ACC112 (cell line): ENCODE data around the gene CLCA1.

Source experiments
- H2AFZ ChIP-seq: fragments of 200-600 bp; sonication (generic); one replicate; pipeline ENCODE4 v1.6.0; 2017; ENCODE audit warnings: antibody characterized with exemption, low read length; ENCODE audit not compliant: unreplicated experiment
- H3K27ac ChIP-seq: fragments of 200-600 bp; sonication (generic); 2 replicates; pipeline ENCODE4 v1.5.1; 2014; ENCODE audit warnings: low read depth, mild to moderate bottlenecking, antibody characterized with exemption, low read length, moderate library complexity
- H3K27me3 ChIP-seq: fragments of 200-600 bp; sonication (generic); 2 replicates; pipeline ENCODE4 v1.6.1; 2014; ENCODE audit warnings: mild to moderate bottlenecking, antibody characterized with exemption, low read length, moderate library complexity, mixed read lengths; ENCODE audit not compliant: insufficient read depth
- H3K36me3 ChIP-seq: fragments of 200-600 bp; sonication (generic); 2 replicates; pipeline ENCODE4 v1.6.1; 2016; ENCODE audit warnings: mild to moderate bottlenecking, antibody characterized with exemption, low read length, moderate library complexity, mixed read lengths; ENCODE audit not compliant: insufficient read depth
- H3K4me1 ChIP-seq: fragments of 200-600 bp; sonication (generic); one replicate; pipeline ENCODE4 v1.6.1; 2016; ENCODE audit warnings: low read length, mixed read lengths; ENCODE audit not compliant: insufficient read depth, unreplicated experiment, control insufficient read depth
- H3K4me3 ChIP-seq: fragments of 200-600 bp; sonication (generic); 2 replicates; pipeline ENCODE4 v1.5.1; 2014; ENCODE audit warnings: mild to moderate bottlenecking, low read depth, low read length
- H3K79me2 ChIP-seq: fragments of 200-600 bp; sonication (generic); one replicate; pipeline ENCODE4 v1.6.0; 2016; ENCODE audit warnings: low read length; ENCODE audit not compliant: control insufficient read depth, unreplicated experiment, insufficient read depth

The CLCA1 gene

GRCh38 chr1:86461482-86461881 lies 7.2 kb upstream of the CLCA1 start:
- no peak overlapping the region for H2AFZ ChIP-seq
- H3K27ac ChIP-seq, result no peak overlapping the region
- no peaks in the 10 kb centered on the region for H3K27me3 ChIP-seq

GRCh38 chr1:86464819-86465218 lies 3.9 kb upstream of the CLCA1 start:
- no peaks in the 10 kb centered on the region for H3K36me3 ChIP-seq
- no peaks in the 10 kb centered on the region for H3K79me2 ChIP-seq
- H3K4me3 ChIP-seq, result no peak overlapping the region
- H3K27ac ChIP-seq, result no peak overlapping the region
- H3K4me1 ChIP-seq, result no peaks in the 10 kb centered on the region
- H2AFZ ChIP-seq, result no peak overlapping the region
- no peaks in the 10 kb centered on the region for H3K27me3 ChIP-seq

More at GRCh38 chr1:86461482-86461881, 7.2 kb upstream of the CLCA1 start:
- Histone ChIP-seq H3K79me2 (no peaks in the 10 kb centered on the region), H3K36me3 (no peaks in the 10 kb centered on the region), H3K4me1 (no peaks in the 10 kb centered on the region), H3K4me3 (no peak overlapping the region)

DNA sequence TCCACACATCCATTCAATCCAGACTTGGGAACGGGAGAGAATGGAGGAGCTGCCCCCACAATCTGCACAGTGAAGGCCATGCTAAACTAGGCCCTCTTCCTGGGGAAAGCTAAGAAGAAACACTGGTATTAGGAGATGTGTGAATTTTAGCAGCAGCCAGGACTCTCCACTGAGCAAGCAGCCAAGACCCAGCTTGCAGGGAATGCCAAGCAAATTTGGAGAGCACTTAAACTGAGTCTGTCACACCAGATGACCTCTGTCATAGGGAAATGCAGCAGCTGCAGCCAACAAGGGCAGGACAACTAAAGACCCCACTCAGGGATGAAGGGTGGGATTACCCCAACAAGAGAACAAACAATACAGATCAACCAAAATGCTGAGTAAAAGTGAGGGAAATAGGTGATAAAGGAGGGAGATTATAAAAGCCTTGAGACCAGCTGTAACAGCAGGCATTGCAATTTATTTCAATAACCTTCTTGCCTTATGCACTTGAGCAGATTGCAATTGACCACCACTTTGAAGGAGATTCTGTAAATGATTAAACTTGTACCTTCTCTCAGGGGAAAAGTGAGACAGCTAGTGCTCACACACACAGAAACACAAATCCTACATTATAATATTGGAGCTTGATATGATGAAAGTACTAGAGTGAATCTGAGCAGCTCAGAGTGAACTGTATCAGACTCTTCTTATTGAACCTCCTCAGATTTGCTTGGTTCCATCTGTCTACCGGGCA lies 2.5 kb upstream of the CLCA1 start:
- Histone ChIP-seq H3K4me1 (no peaks in the 10 kb centered on the region), H2AFZ (no peak overlapping the region), H3K79me2 (no peaks in the 10 kb centered on the region), H3K4me3 (no peak overlapping the region), H3K36me3 (no peaks in the 10 kb centered on the region), H3K27ac (no peak overlapping the region), H3K27me3 (no peaks in the 10 kb centered on the region)

GRCh38 chr1:86466986-86467385 lies 1.7 kb upstream of the CLCA1 start:
- H2AFZ ChIP-seq, result no peak overlapping the region

GRCh38 chr1:86470859-86471258 lies 2.1 kb downstream of the CLCA1 start:
- Histone ChIP-seq H3K27ac (no peak overlapping the region), H3K27me3 (no peaks in the 10 kb centered on the region), H2AFZ (no peak overlapping the region), H3K36me3 (no peaks in the 10 kb centered on the region), H3K4me3 (no peak overlapping the region), H3K4me1 (no peaks in the 10 kb centered on the region), H3K79me2 (no peaks in the 10 kb centered on the region)

More at GRCh38 chr1:86466986-86467385, 1.7 kb upstream of the CLCA1 start:
- no peak overlapping the region for H3K27ac ChIP-seq
- no peaks in the 10 kb centered on the region for H3K4me1 ChIP-seq
- no peak overlapping the region for H3K4me3 ChIP-seq
- H3K79me2 ChIP-seq, result no peaks in the 10 kb centered on the region
- no peaks in the 10 kb centered on the region for H3K36me3 ChIP-seq
- H3K27me3 ChIP-seq, result no peaks in the 10 kb centered on the region

GRCh38 chr1:86471291-86471690 lies 2.6 kb downstream of the CLCA1 start:
- Histone ChIP-seq H3K4me1 (no peaks in the 10 kb centered on the region), H2AFZ (no peak overlapping the region), H3K36me3 (no peaks in the 10 kb centered on the region), H3K4me3 (no peak overlapping the region), H3K27me3 (no peaks in the 10 kb centered on the region), H3K27ac (no peak overlapping the region), H3K79me2 (no peaks in the 10 kb centered on the region)

GRCh38 chr1:86472152-86472551 lies 3.4 kb downstream of the CLCA1 start:
- H2AFZ ChIP-seq, result no peak overlapping the region
- H3K79me2 ChIP-seq, result no peaks in the 10 kb centered on the region
- H3K4me3 ChIP-seq, result no peak overlapping the region
- no peaks in the 10 kb centered on the region for H3K4me1 ChIP-seq
- H3K27ac ChIP-seq, result no peak overlapping the region
- H3K27me3 ChIP-seq, result no peaks in the 10 kb centered on the region
- no peaks in the 10 kb centered on the region for H3K36me3 ChIP-seq

- no peaks in the 10 kb centered on the region for H3K79me2 ChIP-seq
- no peaks in the 10 kb centered on the region for H3K27me3 ChIP-seq
- H3K4me3 ChIP-seq, result no peak overlapping the region
- H3K36me3 ChIP-seq, result no peaks in the 10 kb centered on the region
- H2AFZ ChIP-seq, result no peak overlapping the region
- H3K4me1 ChIP-seq, result no peaks in the 10 kb centered on the region
- H3K27ac ChIP-seq, result no peak overlapping the region
Observed at GRCh38 chr1:86472767-86473166, 4.0 kb downstream of the CLCA1 start.

DNA sequence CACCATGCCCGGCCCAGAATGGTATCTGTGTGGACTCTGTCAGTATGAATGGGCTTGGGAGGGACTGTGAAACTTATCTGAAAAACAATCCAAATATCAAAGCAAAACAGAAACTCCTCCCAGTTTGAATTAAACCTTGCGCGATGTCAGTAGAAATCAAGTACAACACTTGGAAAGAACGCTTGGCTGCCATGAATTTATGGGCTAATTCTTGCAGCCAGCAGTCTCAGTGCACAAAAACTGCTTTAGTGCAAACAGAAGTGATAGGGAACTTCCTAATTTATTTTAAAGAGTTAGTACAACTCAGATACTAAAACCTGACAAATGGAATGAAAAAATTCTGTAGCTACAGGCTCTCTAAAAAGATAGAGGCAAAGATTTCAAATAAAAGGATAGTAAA lies 8.5 kb downstream of the CLCA1 start:
- no peaks in the 10 kb centered on the region for H3K4me1 ChIP-seq
- H3K4me3 ChIP-seq, result no peak overlapping the region
- no peak overlapping the region for H2AFZ ChIP-seq
- H3K27me3 ChIP-seq, result no peaks in the 10 kb centered on the region
- H3K79me2 ChIP-seq, result no peaks in the 10 kb centered on the region
- H3K27ac ChIP-seq, result no peak overlapping the region
- no peaks in the 10 kb centered on the region for H3K36me3 ChIP-seq

DNA sequence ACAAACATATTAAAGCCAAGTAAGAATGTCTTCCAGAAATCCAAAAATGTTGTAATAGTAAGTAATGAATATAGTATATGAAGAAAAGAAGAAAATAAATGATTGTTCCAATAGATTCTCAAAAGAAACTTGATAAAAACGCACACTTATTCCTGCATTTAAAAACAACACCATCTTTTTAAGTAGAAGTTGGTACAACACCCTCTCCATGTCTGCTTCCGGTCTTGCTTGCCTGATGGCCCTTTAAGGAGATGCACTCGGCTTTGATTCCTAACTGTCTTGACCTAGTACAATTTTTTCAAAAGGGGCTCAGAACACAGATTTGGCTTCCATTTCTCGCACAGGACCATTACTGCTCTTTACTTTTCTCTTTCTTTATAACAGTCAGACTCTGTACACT lies 9.0 kb downstream of the CLCA1 start:
- no peak overlapping the region for H3K4me3 ChIP-seq

GRCh38 chr1:86478416-86479156 lies 9.9 kb downstream of the CLCA1 start:
- no peaks in the 10 kb centered on the region for H3K79me2 ChIP-seq
- no peaks in the 10 kb centered on the region for H3K4me1 ChIP-seq
- no peak overlapping the region for H3K4me3 ChIP-seq
- no peak overlapping the region for H2AFZ ChIP-seq
- H3K27ac ChIP-seq, result no peak overlapping the region
- H3K27me3 ChIP-seq, result no peaks in the 10 kb centered on the region
- no peaks in the 10 kb centered on the region for H3K36me3 ChIP-seq

More for the DNA sequence above, 9.0 kb downstream of the CLCA1 start:
- Histone ChIP-seq H3K27me3 (no peaks in the 10 kb centered on the region), H2AFZ (no peak overlapping the region), H3K4me1 (no peaks in the 10 kb centered on the region), H3K27ac (no peak overlapping the region), H3K36me3 (no peaks in the 10 kb centered on the region), H3K79me2 (no peaks in the 10 kb centered on the region)
